ENCODE measurements around the gene CYP4F3. TPM values are rescaled to one million over a fixed set of nuclear protein-coding genes. Genes with fewer than 3 reads are reported as not detected.

Gene CYP4F3
- total and polyA plus RNA-seq, 2 of the 13 experiments (the other 11 are each of a cell fraction or from before 2014, with no cell fraction given) = 17.8 to 22.8 TPM

DNA sequence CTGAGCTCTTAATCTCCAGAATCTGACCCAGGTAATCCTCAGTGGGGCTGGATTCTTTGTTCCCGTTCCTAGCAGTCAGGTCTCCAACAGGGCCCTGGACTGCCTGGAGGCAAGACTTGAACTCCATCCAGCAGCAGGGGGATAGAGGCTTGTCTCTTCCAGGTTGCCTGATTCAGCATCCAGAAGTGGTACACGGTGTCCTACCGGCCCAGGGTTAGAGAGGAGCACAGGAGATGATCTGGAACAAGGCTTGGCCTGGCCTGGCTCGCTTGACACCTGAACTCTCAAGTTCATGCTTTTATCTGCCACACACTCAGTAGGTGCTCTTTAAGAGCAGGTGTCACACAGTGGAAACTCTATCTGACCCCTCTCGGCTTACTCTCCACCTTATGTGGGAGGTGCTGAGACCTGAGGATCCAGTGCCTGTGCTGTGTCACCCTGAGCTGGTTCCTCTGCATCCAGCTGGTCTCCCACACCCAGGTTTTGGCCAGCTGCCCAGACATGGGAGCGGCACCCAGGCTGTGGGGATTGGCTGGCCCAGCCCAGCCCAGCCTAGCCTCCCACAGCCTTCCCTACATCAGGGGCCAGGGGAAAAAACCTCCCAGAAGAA is at the start of gene CYP4F3 (continued):
- TF ChIP-seq, protein P1, sequence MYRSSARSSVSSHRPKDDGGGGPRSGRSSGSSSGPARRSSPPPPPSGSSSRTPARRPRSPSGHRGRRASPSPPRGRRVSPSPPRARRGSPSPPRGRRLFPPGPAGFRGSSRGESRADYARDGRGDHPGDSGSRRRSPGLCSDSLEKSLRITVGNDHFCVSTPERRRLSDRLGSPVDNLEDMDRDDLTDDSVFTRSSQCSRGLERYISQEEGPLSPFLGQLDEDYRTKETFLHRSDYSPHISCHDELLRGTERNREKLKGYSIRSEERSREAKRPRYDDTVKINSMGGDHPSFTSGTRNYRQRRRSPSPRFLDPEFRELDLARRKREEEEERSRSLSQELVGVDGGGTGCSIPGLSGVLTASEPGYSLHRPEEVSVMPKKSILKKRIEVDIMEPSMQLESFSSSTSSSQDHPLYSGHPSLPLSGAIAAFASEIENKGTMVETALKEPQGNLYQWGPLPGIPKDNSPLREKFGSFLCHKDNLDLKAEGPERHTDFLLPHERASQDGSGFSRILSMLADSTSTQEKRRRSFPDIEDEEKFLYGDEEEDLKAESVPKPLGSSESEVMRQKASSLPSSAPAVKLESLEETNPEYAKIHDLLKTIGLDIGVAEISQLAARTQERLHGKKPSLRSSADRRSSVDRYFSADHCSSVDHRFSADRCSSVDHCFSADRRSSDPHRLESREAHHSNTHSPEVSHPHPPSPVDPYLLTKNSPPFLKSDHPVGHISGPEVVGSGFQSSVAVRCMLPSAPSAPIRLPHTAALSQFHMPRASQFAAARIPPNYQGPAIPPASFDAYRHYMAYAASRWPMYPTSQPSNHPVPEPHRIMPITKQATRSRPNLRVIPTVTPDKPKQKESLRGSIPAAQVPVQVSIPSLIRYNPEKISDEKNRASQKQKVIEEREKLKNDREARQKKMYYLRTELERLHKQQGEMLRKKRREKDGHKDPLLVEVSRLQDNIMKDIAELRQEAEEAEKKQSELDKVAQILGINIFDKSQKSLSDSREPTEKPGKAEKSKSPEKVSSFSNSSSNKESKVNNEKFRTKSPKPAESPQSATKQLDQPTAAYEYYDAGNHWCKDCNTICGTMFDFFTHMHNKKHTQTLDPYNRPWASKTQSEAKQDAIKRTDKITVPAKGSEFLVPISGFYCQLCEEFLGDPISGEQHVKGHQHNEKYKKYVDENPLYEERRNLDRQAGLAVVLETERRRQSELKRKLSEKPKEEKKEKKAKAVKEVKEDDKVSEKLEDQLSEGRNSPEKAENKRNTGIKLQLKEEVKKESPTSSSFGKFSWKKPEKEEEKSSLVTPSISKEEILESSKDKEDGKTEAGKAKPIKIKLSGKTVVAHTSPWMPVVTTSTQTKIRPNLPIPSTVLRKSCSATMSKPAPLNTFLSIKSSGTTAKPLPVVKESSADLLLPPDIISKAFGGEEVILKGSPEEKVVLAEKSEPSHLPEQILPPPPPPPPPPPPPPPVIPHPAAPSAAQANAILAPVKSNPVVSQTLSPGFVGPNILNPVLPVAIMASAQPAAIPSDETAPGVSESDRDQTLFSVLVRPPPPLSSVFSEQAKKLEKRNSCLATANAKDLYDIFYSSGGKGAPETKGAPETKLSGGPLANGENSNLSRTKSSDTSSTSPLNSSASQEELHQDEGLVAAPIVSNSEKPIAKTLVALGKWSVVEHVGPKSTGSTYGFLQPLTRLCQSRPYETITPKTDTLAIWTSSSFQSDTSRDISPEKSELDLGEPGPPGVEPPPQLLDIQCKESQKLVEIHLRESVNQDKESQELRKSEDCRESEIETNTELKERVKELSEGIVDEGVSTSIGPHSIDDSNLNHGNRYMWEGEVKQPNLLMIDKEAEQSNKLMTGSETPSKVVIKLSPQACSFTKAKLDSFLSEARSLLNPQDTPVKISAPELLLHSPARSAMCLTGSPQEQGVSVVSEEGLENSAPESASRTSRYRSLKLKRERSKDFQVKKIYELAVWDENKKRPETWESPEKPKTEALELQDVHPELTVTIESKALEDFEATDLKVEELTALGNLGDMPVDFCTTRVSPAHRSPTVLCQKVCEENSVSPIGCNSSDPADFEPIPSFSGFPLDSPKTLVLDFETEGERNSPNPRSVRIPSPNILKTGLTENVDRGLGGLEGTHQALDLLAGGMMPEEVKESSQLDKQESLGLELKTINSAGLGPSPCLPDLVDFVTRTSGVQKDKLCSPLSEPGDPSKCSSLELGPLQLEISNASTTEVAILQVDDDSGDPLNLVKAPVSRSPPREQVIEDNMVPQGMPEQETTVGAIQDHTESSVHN (CRISPR knock-in tag; IDR thresholded peaks at IDR 0.05) = no peak
- TF ChIP-seq, protein P2, sequence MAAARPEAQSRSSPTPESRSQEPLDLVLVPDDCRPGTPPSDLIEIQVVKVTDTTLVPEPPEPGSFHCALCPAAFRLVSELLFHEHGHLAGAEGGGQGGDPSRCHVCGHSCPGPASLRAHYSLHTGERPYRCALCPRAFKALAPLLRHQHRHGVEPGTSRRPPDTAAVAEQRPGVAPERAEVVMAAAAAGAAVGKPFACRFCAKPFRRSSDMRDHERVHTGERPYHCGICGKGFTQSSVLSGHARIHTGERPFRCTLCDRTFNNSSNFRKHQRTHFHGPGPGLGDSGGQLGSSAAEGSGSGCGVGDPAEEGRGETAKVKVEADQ (CRISPR knock-in tag; IDR thresholded peaks at IDR 0.05; ENCODE audit: borderline replicate concordance) = no peak
- TF ChIP-seq RFX1 (IDR thresholded peaks at IDR 0.05) (no peak), ARNT (IDR thresholded peaks at IDR 0.05) (no peak), HDAC2 (CRISPR knock-in tag; IDR thresholded peaks at IDR 0.05) (0 out of 2 replicates have a peak, but pooled peaks have one; percentile 11), ZNF879 (CRISPR knock-in tag; IDR thresholded peaks at IDR 0.05) (no peak), ARID2 (CRISPR knock-in tag; IDR thresholded peaks at IDR 0.05; ENCODE audit: borderline replicate concordance) (no peak), EHMT2 (IDR thresholded peaks at IDR 0.05; ENCODE audit: borderline replicate concordance, low read depth, low read length) (no peak), HES4 (CRISPR knock-in tag; IDR thresholded peaks at IDR 0.05; ENCODE audit: borderline replicate concordance) (no peak), ZNF558 (CRISPR knock-in tag; IDR thresholded peaks at IDR 0.05; ENCODE audit: borderline replicate concordance) (no peak), NFYB (CRISPR knock-in tag; IDR thresholded peaks at IDR 0.05) (peak; percentile 62), ZFP62 (CRISPR knock-in tag; IDR thresholded peaks at IDR 0.05) (no peak), YY1 (IDR thresholded peaks at IDR 0.05; ENCODE audit: insufficient read depth, insufficient replicate concordance, low read depth, low read length) (no peak), ZNF331 (CRISPR knock-in tag; IDR thresholded peaks at IDR 0.05) (no peak), SRSF1 (optimal IDR thresholded peaks at IDR 0.05; ENCODE audit: low read depth, low read length) (no peak), AKAP8 (CRISPR knock-in tag; IDR thresholded peaks at IDR 0.05) (no peak), TGIF2 (CRISPR knock-in tag; IDR thresholded peaks at IDR 0.05) (no peak)
- TF ChIP-seq, protein P3, sequence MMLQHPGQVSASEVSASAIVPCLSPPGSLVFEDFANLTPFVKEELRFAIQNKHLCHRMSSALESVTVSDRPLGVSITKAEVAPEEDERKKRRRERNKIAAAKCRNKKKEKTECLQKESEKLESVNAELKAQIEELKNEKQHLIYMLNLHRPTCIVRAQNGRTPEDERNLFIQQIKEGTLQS (CRISPR knock-in tag; IDR thresholded peaks at IDR 0.05) = no peak
- TF ChIP-seq, protein P4, sequence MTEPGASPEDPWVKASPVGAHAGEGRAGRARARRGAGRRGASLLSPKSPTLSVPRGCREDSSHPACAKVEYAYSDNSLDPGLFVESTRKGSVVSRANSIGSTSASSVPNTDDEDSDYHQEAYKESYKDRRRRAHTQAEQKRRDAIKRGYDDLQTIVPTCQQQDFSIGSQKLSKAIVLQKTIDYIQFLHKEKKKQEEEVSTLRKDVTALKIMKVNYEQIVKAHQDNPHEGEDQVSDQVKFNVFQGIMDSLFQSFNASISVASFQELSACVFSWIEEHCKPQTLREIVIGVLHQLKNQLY (CRISPR knock-in tag; IDR thresholded peaks at IDR 0.05) = no peak
- TF ChIP-seq, protein P5, sequence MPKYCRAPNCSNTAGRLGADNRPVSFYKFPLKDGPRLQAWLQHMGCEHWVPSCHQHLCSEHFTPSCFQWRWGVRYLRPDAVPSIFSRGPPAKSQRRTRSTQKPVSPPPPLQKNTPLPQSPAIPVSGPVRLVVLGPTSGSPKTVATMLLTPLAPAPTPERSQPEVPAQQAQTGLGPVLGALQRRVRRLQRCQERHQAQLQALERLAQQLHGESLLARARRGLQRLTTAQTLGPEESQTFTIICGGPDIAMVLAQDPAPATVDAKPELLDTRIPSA (CRISPR knock-in tag; IDR thresholded peaks at IDR 0.05; ENCODE audit: borderline replicate concordance) = no peak

Measured in HepG2 (cell line).